Glutamatergic neuron (in vitro differentiated cells): ENCODE measurements around the gene RAD54L2. TPM values are rescaled to one million over a fixed set of nuclear protein-coding genes. Genes with fewer than 3 reads are reported as not detected.

ENCODE experiments used
- DNase-seq: peaks from one replicate; pipeline ENCODE4 v3.0.0; 2022
- H3K27ac Mint-ChIP-seq: one replicate; pipeline ENCODE4 v1.8.0; 2020; ENCODE audit warnings: mild to moderate bottlenecking, mixed read lengths, inconsistent platforms; ENCODE audit not compliant: unreplicated experiment
- H3K27me3 Mint-ChIP-seq: one replicate; pipeline ENCODE4 v1.8.0; 2020; ENCODE audit warnings: mild to moderate bottlenecking, moderate library complexity, mixed read lengths, inconsistent platforms; ENCODE audit not compliant: unreplicated experiment
- H3K36me3 Mint-ChIP-seq: one replicate; pipeline ENCODE4 v1.8.0; 2020; ENCODE audit warnings: mild to moderate bottlenecking, mixed read lengths, inconsistent platforms; ENCODE audit not compliant: unreplicated experiment
- H3K4me1 Mint-ChIP-seq: one replicate; pipeline ENCODE4 v1.8.0; 2020; ENCODE audit warnings: mild to moderate bottlenecking, low read depth, mixed read lengths, inconsistent platforms; ENCODE audit not compliant: unreplicated experiment
- H3K4me3 Mint-ChIP-seq: one replicate; pipeline ENCODE4 v1.8.0; 2020; ENCODE audit warnings: mild to moderate bottlenecking, mixed read lengths, inconsistent platforms; ENCODE audit not compliant: unreplicated experiment
- H3K9me3 Mint-ChIP-seq: one replicate; pipeline ENCODE4 v1.8.0; 2020; ENCODE audit warnings: mild to moderate bottlenecking, moderate library complexity, mixed read lengths, inconsistent platforms; ENCODE audit not compliant: unreplicated experiment
- total RNA-seq: library from RNA; stranded (reverse); fragmentation: NEBNext Ultra II Directional; extraction: Animal tissue kit (Norgen Biotek cat#: 25700); gene quantifications from one replicate; pipeline ENCODE4 v1.2.1, GENCODE V29; 2021; ENCODE audit not compliant: unreplicated experiment
- TF ChIP-seq, protein P1 (sequence below): fragments of 200-600 bp; sonication (generic); IDR thresholded peaks from one replicate; pipeline ENCODE4 v1.5.0; 2021; ENCODE audit not compliant: partially characterized antibody, unreplicated experiment

Gene RAD54L2
- total RNA-seq, 1 donor from 2014 or later, result 64.3 TPM

DNA sequence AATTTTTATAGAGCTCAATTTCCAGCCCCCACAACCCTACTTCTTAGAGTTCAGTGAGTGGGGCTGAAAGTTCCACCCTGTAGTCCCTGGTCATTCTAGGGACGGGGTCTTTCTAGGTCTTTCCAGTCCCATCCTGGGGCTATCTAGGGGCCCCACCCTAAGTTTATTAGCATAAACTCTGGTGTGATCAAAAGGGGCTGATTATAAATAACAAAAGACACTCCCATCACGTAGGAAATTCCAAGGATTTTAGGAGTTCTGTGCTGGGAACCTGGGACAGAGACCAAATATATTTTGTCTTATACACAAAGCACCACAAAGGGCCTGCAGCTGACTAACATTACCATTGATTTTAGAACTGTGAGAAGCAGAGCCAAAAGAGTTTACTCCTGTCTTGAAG lies 41.9 kb downstream of the RAD54L2 start:
- DNase-seq, result no peak
- H3K27ac Mint-ChIP-seq, result no peak overlapping the region
- no peaks in the 10 kb centered on the region for H3K9me3 Mint-ChIP-seq
- H3K4me3 Mint-ChIP-seq, result no peak overlapping the region
- TF ChIP-seq, protein P1, sequence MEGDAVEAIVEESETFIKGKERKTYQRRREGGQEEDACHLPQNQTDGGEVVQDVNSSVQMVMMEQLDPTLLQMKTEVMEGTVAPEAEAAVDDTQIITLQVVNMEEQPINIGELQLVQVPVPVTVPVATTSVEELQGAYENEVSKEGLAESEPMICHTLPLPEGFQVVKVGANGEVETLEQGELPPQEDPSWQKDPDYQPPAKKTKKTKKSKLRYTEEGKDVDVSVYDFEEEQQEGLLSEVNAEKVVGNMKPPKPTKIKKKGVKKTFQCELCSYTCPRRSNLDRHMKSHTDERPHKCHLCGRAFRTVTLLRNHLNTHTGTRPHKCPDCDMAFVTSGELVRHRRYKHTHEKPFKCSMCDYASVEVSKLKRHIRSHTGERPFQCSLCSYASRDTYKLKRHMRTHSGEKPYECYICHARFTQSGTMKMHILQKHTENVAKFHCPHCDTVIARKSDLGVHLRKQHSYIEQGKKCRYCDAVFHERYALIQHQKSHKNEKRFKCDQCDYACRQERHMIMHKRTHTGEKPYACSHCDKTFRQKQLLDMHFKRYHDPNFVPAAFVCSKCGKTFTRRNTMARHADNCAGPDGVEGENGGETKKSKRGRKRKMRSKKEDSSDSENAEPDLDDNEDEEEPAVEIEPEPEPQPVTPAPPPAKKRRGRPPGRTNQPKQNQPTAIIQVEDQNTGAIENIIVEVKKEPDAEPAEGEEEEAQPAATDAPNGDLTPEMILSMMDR, result no peak
- H3K36me3 Mint-ChIP-seq, result peaks cover 4% of the 10 kb centered on the region
- H3K4me1 Mint-ChIP-seq, result peaks cover 5% of the 10 kb centered on the region
- no peaks in the 10 kb centered on the region for H3K27me3 Mint-ChIP-seq

DNA sequence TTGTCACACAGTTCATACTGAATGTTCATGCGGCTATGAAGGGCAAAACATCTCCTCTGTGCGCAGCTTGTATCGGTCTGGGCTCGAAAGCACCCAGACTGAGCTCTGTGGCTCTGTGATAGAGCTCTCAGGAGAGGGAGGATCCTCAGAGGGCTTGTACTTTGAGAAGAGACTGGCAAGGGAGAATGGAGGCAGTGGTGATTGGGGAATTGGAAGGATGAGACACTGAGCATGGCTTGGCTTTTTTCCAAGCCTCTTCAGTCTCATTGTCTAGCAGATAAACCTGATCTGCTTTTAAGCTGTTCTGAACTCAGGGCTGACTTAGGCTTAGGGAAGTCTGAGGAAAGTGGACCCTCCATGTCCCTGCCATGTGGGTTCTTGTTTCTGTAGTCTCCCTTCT lies 43.0 kb downstream of the RAD54L2 start:
- Mint-ChIP-seq H3K27ac (no peak overlapping the region), H3K27me3 (no peaks in the 10 kb centered on the region), H3K4me3 (no peak overlapping the region), H3K4me1 (peaks cover 5% of the 10 kb centered on the region), H3K9me3 (no peaks in the 10 kb centered on the region), H3K36me3 (peaks cover 4% of the 10 kb centered on the region)
- TF ChIP-seq, protein P1, result no peak
- no peak for DNase-seq

DNA sequence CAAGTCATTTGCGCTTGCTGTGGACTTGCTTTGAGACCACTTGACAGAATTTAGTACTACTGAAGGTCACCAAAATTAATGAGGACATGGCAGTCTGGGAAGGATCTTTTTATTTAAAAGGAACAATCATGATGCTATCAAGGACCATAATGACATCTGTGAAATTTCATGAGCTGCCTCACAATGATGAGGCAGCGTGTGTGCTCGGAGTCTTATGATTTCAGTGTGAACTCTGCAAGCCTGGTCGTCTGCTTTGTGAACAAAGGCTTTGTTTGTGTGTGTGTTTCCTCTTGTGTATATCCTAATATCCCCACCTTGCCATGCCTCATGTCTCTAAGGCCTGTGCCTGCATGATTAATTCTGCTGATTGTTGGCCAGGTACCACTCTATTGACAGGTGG lies 46.7 kb downstream of the RAD54L2 start:
- no peaks in the 10 kb centered on the region for H3K36me3 Mint-ChIP-seq

DNA sequence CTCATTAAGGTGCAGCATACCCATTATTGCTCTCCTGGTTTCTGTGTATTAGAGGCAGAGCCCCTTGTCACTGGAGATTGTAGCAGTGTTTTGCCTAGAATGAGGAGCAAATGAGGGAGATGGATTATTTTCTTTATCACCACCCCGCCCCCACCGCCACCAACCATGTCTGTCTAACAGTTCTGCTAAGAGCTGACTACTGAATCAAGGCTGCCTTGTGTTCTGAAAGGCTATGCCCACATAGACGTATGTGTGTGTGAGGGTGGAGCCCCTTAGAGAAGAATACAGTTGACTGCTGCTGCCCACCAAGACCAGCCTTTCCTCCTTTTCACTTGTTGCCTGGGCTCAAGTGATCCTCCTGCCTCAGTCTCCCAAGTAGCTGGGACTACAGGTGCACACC lies 47.4 kb downstream of the RAD54L2 start:
- Mint-ChIP-seq H3K36me3 (no peaks in the 10 kb centered on the region), H3K27ac (no peak overlapping the region), H3K4me1 (peaks cover 5% of the 10 kb centered on the region), H3K9me3 (no peaks in the 10 kb centered on the region), H3K27me3 (no peaks in the 10 kb centered on the region), H3K4me3 (no peak overlapping the region)
- TF ChIP-seq, protein P1, result no peak
- no peak for DNase-seq

More for the DNA sequence above, 46.7 kb downstream of the RAD54L2 start:
- Mint-ChIP-seq H3K27me3 (no peaks in the 10 kb centered on the region), H3K9me3 (no peaks in the 10 kb centered on the region), H3K27ac (no peak overlapping the region), H3K4me1 (peaks cover 5% of the 10 kb centered on the region), H3K4me3 (no peak overlapping the region)
- no peak for DNase-seq
- TF ChIP-seq, protein P1, result no peak

Other genes with a start within 250 kb of the RAD54L2 start
- gene MANF, start 153.4 kb upstream of the RAD54L2 start, total RNA-seq, result 104 TPM
- gene RBM15B, start 147.4 kb upstream of the RAD54L2 start, total RNA-seq, result 52.5 TPM
- gene DCAF1, start 38.7 kb upstream of the RAD54L2 start, total RNA-seq, result 15.4 TPM
- 13.2 TPM for gene TEX264, start 132.5 kb downstream of the RAD54L2 start, total RNA-seq
- 134 TPM for gene GRM2, start 168.3 kb downstream of the RAD54L2 start, total RNA-seq
- not detected for gene IQCF6, start 240.5 kb downstream of the RAD54L2 start, total RNA-seq